Central memory CD4-positive, alpha-beta T cell (primary cell): ENCODE measurements around the gene COL27A1.
"Not testable (repeated sequence)": the region's sequence is repeated elsewhere in the genome, so short reads cannot be mapped to it uniquely, and the experiment has no call there.

Experiments used
- DNase-seq: peaks from one replicate; pipeline ENCODE4 v3.0.0; 2022

Gene COL27A1

GRCh38 chr9:114185570-114186490, 30.5 kb downstream of the COL27A1 start:
- no peak for DNase-seq

GRCh38 chr9:114186605-114187289, 31.4 kb downstream of the COL27A1 start:
- DNase-seq, result no peak

GRCh38 chr9:114187827-114188226, 32.5 kb downstream of the COL27A1 start:
- DNase-seq, result no peak

- DNase-seq, result no peak
Measured at GRCh38 chr9:114189823-114190562, 34.7 kb downstream of the COL27A1 start.

- DNase-seq, result no peak
Measured at GRCh38 chr9:114190563-114190905, 35.2 kb downstream of the COL27A1 start.

- not testable (repeated sequence) for DNase-seq
Measured at GRCh38 chr9:114191402-114191801, 36.1 kb downstream of the COL27A1 start.

GRCh38 chr9:114192539-114192938, 37.2 kb downstream of the COL27A1 start:
- DNase-seq, result no peak

GRCh38 chr9:114193090-114193489, 37.8 kb downstream of the COL27A1 start:
- no peak for DNase-seq

GRCh38 chr9:114196117-114196516, 40.8 kb downstream of the COL27A1 start:
- DNase-seq, result no peak

- no peak for DNase-seq
Measured at GRCh38 chr9:114196979-114197622, 41.8 kb downstream of the COL27A1 start.

GRCh38 chr9:114198249-114199040, 43.1 kb downstream of the COL27A1 start:
- no peak for DNase-seq

- DNase-seq, result no peak
Measured at GRCh38 chr9:114200721-114201300, 45.5 kb downstream of the COL27A1 start.

- no peak for DNase-seq
Measured at GRCh38 chr9:114202396-114202795, 47.1 kb downstream of the COL27A1 start.

GRCh38 chr9:114202849-114203248, 47.5 kb downstream of the COL27A1 start:
- no peak for DNase-seq

- DNase-seq, result no peak
Measured at GRCh38 chr9:114203410-114204140, 48.2 kb downstream of the COL27A1 start.

GRCh38 chr9:114204265-114204664, 48.9 kb downstream of the COL27A1 start:
- no peak for DNase-seq

- no peak for DNase-seq
Measured at GRCh38 chr9:114205171-114206015, 50.1 kb downstream of the COL27A1 start.

- DNase-seq, result no peak
Measured at GRCh38 chr9:114206221-114206789, 51.0 kb downstream of the COL27A1 start.

GRCh38 chr9:114207034-114207810, 51.9 kb downstream of the COL27A1 start:
- no peak for DNase-seq
